ENCODE measurements around the gene COL9A3. TPM values are rescaled to one million over a fixed set of nuclear protein-coding genes. Genes with fewer than 3 reads are reported as not detected.

Gene COL9A3
- total RNA-seq, 4 donors from 2014 or later = 2.2 to 2.3 TPM; not detected in 2

DNA sequence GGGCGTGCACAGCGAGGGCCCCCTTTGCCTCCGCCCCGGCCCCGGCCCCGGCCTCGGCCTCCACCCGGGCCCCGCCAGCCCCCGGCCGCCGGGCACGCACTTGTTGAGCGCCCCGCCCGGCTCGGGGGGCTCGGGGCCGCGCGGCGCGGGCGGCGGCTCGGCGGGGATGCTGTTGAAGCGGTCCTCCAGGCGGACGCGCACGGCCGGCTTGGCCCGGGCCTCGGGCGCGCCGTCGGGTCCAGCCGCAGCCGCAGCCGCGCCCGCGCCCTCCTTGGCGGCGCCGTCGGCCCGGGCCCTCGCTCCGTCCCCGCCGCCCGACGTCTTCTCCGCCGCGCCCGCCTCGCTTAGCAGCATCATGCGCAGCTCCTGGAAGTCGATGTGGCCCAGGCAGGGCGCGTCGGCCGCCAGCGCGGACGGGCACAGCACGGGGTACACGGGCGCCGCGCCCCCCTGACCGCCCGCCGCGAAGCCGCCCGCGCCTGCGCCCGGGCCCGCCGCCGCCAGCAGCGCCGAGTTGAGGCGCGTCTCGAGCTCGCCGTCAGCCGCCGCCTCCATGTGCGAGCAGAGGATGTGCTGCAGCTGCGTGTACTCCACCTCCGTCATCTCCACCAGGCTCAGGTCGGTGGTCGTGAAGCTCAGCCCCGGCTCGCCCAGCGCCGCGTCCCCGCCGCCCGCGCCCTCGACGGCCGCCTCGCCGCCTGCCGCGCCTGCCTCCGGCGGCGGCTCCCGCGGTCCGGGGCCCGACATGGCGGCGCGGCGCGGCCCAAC is 44.3 kb downstream of the COL9A3 start:
- Histone ChIP-seq H3K27me3 (no peaks in the 10 kb centered on the region), H3K27ac (peak overlapping the region in 3 of 4 donors; percentile 59 to 70 (median 60)), H3K4me1 (peaks cover 11 to 40% (median 17%) of the 10 kb centered on the region in 3 donors), H3K9me3 (no peaks in the 10 kb centered on the region), H3K36me3 (peaks cover 0 to 12% (median 0%) of the 10 kb centered on the region in 3 donors), H3K4me3 (peak overlapping the region; percentile 28 to 74 (median 48))
- no peak for DNase-seq
- intact Hi-C loops (cut with DNase I) = no loop called here
- no peak for TF ChIP-seq POLR2A (IDR thresholded peaks at IDR 0.05)
- TF ChIP-seq, protein P1, sequence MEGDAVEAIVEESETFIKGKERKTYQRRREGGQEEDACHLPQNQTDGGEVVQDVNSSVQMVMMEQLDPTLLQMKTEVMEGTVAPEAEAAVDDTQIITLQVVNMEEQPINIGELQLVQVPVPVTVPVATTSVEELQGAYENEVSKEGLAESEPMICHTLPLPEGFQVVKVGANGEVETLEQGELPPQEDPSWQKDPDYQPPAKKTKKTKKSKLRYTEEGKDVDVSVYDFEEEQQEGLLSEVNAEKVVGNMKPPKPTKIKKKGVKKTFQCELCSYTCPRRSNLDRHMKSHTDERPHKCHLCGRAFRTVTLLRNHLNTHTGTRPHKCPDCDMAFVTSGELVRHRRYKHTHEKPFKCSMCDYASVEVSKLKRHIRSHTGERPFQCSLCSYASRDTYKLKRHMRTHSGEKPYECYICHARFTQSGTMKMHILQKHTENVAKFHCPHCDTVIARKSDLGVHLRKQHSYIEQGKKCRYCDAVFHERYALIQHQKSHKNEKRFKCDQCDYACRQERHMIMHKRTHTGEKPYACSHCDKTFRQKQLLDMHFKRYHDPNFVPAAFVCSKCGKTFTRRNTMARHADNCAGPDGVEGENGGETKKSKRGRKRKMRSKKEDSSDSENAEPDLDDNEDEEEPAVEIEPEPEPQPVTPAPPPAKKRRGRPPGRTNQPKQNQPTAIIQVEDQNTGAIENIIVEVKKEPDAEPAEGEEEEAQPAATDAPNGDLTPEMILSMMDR (IDR thresholded peaks at IDR 0.05) = no peak
- no CpG with 5 or more reads among the region's 129 CpGs for WGBS, 2 donors

DNA sequence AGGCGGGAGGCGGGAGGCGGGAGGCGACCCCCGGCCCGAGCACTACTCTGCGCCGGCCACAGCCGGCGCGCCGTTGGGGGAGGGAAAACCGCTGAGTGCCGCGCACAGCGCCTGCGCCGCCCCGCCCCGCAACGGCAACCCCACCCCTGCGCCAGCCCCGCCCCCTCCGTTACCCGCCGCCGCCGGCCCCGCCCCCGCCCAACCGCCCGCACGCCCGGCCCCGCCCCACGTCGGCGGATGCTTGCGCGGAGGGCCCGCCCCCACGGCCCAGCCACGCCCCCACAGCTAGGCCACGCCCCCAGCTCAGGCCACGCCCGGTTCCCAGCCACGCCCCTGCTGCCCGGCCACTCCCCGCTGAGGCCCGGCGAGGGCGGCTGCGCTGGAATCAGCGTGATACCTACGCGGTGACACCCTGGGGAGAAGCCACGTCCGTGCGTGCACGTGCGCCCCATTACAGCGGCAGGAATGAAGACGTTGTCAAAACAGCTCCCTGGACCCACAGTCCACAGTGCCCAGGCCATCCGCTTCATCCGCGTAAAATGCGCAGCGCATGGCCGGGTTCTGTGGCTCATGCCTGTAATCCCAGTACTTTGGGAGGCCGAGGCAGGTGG is 45.0 kb downstream of the COL9A3 start, which contains the start of gene TCFL5:
Gene TCFL5, minus strand, starts transcription at position 97 of the 611 bp plus-strand sequence. CDS start 152 bp downstream, outside the sequence.
- Histone ChIP-seq H3K4me1 (peaks cover 11 to 37% (median 16%) of the 10 kb centered on the region in 3 donors), H3K27me3 (no peaks in the 10 kb centered on the region), H3K27ac (peak within 1 kb of the TSS; percentile 49 to 70 (median 60)), H3K4me3 (peak within 1 kb of the TSS; percentile 28 to 74 (median 48)), H3K36me3 (peaks cover 0 to 6% (median 0%) of the 10 kb centered on the region in 3 donors), H3K9me3 (no peaks in the 10 kb centered on the region)
- DNase-seq = peak; percentile 47
- TF ChIP-seq POLR2A (IDR thresholded peaks at IDR 0.05) = no peak
- TF ChIP-seq, protein P1 (IDR thresholded peaks at IDR 0.05) = no peak
- WGBS, 2 donors = 0 to 100% methylated on average over 2 to 3 of the region's 70 CpGs
- intact Hi-C loops (cut with DNase I) = no loop called here

DNA sequence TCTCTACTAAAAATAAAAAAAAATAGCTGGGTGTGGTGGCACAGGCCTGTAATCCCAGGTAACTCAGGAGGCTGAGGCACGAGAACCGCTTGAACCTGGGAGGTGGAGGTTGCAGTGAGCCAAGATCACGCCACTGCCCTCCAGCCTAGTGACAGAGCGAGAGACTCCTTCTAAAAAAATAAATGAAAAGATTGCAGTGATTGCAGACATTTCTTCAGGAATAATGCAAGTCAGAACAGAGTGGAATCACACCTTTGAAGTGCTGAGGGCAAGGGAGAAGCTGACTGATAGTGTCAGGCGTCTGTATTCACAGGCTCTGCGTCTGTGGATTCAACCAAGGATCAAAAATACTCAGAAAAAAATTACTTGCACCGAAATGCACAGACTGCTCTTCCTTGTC is 47.4 kb downstream of the COL9A3 start:
- intact Hi-C loops (cut with DNase I) = no loop called here
- Histone ChIP-seq H3K27me3 (no peaks in the 10 kb centered on the region), H3K9me3 (no peaks in the 10 kb centered on the region), H3K4me1 (peaks cover 11 to 24% (median 14%) of the 10 kb centered on the region in 3 donors), H3K36me3 (no peaks in the 10 kb centered on the region), H3K27ac (no peak overlapping the region), H3K4me3 (no peak overlapping the region)
- TF ChIP-seq, protein P1 (IDR thresholded peaks at IDR 0.05) = no peak
- no peak for TF ChIP-seq POLR2A (IDR thresholded peaks at IDR 0.05)
- WGBS, 2 donors = 75 to 82% methylated on average over 7 of the region's 7 CpGs
- DNase-seq = no peak

DNA sequence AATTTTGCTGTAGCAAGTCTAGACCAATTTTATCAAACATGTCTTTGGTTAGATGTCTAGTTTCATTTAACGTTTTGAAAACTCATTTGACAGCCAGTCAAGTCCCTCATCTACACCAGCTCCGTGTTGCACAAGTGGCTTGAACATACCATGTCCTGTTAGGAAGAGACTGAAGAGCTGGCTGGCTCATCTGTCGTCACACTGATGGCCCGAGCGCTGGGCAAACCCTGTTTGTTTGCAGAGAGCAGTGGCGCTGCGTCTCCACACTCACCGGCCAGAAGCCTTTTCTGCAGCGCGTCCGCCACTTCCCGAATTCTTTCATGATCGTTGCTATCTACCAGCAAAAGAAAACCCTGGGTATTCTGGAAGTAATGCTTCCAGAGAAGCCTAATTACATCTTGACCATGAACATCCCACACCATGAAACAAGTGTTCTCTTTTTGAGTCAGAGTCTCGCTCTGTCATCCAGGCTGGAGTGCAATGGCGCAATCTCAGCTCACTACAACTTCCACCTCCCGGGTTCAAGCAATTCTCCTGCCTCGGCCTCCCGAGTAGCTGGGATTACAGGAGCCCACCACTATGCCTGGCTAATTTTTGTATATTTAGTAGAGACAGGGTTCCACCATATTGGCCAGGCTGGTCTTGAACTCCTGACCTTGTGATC is 55.5 kb downstream of the COL9A3 start:
- Histone ChIP-seq H3K27me3 (no peaks in the 10 kb centered on the region), H3K27ac (no peak overlapping the region), H3K4me3 (no peak overlapping the region), H3K9me3 (no peaks in the 10 kb centered on the region), H3K36me3 (no peaks in the 10 kb centered on the region), H3K4me1 (peaks cover 10 to 34% (median 22%) of the 10 kb centered on the region in 3 donors)
- 79 to 83% methylated on average over 14 to 18 of the region's 18 CpGs for WGBS, 2 donors
- no peak for DNase-seq
- intact Hi-C loops (cut with DNase I) = loop anchor here (10.0 kb wide), 1 partner anchor 142 kb away; no protein-coding TSS in a partner anchor
- TF ChIP-seq, protein P1 (IDR thresholded peaks at IDR 0.05) = no peak
- TF ChIP-seq POLR2A (IDR thresholded peaks at IDR 0.05) = no peak
